CD4-positive, alpha-beta T cell treated with Interleukin-15 for 1 hour (primary cell): ENCODE data around the gene NOS3.

ENCODE experiments used
- DNase-seq: peaks from one replicate; pipeline ENCODE4 v3.0.0-alpha.2; 2020

The NOS3 gene

DNA sequence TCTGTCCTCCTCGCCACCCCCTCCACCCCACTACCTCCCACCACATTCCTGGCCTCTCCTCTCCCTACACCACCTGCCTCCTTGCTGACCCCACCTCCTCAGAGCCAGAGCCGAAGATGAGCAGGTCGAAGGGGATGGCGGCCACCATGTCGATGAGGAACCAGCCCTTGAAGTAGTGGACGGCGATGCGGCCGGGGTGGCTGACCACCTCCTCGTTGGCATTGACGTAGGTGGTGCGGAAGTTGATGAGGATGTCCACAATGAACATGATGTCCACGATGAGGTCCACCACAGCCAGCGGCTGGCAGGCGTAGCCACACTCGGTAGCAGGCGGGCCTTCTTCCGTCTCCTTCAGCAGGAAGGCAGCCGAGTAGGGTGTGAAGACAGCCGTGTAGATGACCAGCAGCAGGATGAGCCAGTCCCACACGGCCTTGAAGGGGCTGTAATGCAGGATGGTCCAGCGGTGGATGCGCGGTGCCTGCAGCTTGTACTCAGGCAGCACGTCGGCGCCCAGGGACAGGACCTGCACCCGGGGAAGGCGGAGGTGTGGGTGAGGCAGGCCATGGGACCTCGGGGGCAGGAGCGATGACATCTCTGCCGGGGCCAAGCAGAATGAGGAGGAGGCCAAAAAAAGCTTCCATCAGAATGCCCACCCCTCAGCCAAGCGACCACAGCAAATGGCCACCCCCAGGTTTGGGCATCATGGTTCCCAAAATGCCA, 38.3 kb upstream of the NOS3 start:
- DNase-seq: peak; percentile 12

DNA sequence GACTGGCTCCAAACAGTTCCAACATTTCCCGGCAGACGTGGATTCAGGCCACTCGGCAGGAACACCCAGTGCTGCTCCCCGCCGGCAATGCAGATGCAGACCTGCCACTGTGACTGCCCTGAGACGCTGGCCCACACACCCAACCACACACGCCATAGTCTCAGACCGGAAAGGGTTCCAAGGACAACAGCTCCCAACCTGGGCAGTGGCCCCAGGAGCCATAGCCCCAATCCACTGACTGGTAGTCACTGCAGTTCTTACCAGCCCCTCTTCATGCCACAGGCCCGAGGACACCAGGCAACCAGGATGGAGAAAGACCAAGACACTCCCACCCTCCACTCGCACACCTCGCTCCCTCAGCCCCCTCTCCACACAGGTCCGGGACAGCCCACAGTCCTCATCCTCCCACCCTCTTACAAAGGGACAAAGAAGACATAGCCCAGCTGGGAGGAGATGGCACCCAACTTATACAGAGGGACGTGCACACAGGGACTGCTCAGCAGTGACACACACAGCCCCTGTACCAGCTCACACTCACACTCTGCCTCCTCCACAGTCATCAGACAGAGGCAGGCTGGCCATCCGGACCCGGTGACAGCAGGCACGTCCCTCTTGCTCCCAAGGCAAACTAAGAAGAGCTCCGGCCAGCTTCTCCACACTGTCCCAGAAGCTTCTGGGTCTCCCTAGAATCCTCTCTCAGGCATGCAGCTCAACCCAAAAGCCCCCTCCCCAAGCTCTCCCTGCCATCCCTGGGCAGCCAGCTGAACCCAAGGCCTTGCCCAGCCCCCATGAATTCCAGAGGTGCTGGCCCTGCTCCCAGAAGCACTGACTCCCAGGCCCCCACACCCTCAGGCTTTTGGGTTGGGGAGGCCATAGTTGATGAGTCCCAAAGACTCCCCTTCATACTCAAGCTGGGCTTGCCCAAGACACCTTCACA, 37.5 kb upstream of the NOS3 start:
- DNase-seq: no peak

DNA sequence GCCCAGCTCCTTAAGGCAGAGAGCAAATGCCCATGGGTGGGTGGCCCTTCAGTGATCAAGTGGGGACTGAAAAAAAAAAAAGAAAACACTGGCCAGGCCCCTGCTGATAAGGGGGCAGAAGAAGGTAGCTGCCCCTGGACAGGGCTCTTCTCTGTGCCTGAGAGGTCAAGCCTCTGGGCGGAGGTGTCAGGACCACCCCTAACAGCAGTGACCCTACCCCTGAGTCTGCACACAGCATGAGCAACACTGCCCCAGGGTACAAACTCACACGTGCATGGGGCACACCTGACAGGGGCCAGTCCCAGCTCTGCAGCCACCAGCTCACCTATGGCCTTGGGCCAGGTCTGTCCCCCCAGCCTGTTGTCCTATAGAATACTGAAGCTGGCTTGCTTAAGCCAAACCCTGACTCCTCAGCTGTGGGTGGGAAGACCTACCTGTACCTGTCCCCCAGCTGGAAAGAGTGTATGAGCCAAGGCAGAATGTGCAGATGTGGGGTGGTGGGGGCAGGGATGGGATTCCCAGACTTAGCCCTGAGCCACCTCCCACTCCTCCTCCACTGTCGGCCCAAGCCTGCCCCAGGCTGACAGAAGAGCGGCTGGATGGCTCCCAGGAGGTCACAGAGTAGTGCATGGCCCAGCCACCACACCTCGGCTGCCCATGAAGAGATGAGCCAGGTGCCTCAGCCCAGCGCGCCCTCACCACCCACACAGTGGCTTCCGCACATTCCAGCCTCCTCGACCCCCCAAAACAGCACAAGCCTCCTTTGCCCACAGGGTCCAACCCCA, 36.4 kb upstream of the NOS3 start:
- DNase-seq: no peak

DNA sequence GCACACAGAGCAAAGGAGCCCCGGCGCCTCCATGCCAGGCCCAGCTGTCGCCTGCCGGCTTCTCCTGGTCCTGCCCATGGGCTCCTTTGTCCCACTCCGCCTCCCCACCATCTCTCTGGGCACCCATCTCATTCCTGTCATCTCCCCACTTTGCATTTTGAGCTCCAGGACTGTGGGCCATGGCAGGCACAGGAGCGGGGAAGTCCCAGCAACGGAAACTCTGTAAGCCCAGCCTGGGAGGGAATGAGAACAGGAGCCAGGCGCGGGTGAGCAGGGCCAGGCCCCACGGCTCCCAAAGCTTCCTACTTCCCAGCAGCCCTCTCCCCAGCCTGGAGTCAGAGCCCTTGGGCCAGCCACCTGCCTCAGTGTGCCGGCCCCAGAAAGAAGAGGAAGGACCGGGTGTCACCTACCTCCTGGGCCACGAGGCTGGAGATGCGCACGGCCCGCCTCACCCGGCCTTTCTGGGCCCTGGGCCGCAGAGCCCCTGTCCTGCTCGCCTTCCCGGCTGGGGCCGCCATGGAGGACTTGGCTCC, 35.8 kb upstream of the NOS3 start:
- no peak for DNase-seq

DNA sequence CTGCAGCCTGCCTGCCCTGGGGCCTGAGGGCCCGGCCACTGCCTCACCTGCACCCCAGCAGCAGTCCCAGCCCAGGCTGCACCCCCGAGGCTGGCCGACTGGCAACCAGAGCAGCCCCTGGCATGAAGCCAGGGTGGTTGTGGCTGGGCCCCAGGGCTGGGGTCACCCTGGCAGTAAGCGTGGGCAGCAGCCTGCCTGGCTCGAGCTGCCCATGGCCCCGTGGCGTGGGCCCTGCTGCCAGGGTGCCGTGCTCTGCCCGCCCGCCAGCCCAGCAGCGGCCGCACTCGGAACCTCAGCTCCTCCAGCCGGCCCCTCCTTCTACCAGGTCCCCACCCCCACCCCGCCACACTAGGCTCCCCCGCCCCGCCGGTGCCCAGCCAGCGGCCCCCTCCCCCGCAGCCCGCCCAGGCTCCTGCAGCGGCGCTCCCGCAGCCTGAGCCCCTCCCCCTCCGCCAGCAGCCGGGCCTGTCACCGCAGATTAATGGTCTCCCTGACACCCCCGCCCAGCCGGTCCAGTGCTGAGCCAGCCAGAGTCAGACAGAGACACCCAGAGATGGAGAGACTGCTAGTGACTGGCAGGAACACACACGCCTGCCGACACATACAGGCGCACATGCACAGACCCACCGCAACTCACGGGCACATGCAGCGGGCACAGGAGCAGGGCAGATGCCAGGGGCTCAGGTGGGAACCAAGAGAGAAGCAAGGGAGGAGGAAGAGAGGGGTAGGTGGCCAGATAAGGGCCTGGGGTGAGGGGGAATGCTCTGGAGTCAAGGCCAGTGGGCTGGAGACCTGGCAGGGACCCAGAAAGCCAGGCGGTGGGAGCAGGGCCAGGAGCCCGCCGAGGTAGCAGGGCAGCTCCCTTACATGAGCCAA, 35.1 kb upstream of the NOS3 start:
- no peak for DNase-seq

DNA sequence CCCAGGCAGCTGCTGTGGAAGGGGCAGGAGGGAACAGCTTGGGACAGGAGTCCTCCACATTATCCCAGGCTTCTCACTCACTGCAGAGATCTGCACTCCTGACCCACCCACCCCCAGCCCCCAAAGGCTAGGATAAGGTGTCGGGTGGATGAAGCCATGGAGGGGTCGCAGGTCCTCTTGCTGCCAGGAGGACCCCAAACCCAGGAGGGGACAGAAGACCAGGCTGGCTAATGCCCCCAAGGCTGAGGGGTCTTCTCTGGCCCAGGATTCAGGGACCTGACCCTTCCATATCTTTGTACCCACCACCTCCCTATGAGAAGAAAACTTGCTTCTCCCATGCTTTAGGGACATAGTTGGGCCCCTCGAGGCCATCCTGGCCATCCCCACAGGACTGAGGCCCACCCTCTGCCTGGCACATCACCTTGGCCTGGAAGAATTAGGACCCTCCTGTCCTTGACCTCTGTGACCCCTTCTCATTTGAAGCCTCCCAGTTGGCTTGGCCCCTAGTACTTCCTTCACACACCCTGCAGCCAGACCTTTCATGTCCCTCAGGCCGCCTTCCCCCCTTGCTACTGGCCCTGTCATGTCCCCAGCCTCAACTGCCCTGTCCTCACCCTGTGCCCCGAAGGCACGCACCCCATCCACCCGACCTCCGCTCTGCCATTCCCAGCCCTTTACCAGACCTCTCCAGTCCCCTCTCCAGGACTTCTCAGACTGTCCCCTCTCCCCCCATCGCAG, 34.3 kb upstream of the NOS3 start:
- DNase-seq: no peak

DNA sequence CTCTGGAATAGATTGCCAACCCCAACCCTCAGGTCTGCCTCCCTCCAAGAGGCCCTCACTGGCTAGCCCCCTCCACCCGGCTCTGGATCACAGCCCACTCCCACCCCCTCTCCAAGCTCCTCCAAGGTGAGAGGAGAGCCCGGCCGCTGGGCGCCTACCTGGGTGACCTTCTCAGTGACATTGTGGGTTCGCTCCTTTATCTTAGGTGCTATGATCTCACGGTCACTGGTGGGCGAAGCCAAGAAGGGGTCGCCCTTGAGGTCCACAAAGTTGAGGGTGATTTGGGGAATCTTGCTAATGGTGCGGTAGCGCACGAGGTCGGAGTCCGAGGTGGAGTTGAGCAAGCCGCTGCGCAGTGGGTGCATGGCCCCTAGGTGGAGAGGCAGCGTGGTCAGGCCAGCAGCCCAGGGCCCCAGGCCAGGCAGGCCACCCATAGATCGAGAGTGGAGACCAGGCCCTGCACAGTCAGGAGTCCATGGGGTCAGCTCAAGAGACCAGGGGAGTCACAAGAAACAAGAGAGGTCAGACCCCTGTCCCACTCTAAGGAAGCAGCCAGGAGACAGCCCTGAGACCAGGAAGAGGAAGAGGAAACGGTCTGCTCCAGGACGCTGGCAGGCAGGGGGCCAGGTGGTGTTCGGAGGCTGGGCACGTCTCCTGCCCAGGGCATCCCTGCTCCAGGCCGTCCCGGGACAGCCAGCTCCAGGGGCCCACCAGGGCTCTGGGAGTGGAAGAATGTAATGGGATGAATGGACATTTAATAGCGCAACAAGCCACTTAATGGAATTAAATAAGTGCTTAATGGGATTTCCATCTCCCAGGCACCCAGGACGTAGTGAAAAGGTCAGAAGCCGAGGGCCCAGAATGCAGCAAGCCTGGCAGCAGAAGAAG, 33.4 kb upstream of the NOS3 start:
- DNase-seq: no peak

DNA sequence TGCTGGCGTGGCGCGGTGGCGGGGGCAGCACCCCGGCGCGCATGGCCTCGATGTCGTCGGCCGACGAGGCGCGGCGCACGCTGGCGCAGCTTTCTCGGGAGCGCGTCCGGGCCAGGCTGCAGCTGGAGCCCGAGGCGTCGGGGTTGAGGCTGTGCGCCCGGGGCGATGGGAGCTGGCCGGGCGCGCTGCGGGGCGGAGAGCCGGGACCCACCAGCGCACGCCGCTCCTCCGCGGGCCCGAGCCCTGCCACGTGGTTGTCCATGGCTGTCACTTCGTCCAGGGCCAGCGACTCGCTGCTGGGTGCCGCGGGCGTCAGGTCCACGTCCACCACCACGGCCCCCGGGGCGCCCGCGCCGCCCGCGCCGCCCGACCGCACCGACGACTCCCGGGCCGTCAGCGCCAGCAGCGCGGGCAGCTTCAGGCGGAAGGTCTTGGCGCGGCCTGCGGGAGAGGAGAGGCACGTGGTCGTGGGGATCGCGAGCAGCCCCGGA, 32.7 kb upstream of the NOS3 start:
- no peak for DNase-seq

DNA sequence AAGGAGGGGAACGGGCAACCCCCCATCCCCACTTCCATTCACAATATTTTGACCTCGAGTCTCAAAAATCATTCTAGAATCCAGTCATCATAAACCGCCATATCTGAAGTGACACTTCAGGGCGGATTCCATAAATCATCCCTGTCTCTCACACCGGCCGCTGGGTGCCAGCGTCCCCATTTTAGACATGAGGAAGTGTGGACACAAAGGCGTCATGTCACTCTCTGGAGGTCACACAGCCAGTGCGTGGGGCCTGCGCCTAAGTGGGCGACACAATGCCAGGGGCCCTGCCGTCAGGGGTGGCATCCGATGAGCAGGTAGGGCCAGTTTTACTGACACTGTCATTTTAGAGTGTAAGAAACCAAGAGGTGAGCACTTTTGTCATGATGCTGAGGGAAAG, 32.2 kb upstream of the NOS3 start:
- DNase-seq: no peak

DNA sequence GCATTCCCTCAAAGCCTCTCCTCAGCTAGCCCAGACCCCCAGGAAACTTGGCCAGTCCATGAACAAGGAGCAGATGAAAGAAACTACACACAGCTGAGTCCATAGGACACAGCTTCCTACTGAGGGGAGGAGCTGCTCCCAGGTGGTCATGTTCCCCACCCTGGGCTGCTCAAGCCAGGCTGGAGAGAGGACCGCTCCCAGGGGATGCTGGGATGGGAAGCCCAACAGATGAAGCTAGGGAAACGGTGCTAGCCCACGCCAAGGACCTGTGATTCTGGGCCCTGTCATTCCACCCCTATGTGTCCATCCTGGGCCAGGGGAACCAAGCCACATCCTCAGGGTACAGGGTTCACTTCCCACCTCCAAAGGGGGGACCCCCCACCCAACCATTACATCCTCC, 31.7 kb upstream of the NOS3 start:
- no peak for DNase-seq

DNA sequence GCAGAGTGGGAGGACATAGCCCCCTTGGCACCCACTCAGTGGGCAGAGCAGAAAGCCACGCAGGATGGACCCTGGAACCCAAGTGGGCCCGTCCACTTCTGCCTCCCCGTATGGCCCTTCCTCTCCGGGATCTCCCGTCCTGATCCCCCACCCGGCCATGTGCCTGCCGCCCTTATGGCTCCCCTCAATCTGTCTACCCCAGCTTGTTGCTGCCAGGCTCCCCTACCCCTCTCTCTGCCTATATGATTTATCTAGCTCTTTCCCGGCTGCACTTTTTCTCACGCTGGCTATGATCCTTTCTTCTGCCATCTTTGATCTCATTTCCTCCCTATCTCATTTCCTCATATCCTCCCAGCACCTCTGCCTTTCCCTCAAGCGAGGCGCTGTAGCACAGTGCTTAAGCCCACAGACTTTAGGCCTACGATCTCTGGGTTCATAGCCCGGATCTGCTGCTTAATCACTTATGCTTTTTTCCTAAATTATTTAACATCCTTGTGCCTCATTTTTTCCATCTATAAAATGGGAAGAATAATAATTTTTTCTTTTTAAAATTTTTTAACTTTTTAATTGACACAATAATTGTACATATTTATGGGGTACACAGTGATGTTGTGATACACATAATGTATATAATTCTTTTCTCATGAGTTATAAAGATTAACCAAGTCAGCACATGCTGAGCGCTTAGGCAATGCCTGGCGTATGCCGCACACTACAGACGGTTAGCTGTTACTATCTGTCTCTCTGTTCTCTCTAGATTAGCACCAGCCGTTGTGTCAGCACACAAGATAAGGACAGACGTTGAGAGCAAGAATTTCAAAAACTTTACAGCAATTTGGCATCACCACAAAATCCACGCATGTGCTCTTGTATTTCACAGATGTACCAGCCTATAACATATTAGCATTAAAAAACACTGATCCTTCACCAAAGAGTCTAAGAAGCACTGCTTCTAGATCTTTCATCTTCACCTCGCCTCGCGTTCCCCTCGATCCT, 30.8 kb upstream of the NOS3 start:
- no peak for DNase-seq

DNA sequence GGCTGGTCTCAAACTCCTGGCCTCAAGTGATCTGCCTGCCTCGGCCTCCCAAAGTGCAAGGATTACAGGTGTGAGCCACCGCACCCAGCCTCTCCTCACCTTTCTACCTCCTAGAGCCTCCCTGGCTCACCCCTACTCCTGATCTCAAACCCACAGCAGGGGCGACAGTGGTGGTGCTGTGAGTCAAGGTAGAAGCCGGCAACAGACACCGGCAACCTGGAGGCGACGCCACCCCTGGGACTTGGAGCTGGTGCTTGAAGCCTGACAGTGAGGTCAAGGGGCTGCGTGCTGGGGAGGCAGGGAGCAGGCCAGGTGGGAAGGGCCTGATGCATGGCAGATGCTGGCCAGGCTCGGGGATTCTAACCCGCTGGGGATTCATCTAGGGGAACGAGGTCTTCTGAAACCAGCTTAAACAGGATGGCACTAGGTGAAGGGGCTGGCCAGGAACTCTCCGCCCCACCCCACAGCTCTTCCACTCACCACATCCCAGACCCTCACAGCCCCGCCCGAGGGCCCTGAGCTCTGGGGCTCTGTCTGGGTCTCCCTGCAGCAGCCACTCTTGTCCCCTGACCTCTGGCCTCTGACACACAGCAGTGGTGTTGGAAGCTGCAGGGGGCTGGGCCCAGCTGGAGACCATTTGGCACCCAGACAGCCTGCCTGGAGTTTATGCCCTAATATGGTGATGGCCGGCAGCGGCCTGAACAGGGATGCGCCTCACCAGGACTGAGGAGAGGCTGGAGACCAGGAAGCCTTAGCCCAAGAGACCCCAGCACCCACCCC, 29.1 kb upstream of the NOS3 start:
- no peak for DNase-seq

DNA sequence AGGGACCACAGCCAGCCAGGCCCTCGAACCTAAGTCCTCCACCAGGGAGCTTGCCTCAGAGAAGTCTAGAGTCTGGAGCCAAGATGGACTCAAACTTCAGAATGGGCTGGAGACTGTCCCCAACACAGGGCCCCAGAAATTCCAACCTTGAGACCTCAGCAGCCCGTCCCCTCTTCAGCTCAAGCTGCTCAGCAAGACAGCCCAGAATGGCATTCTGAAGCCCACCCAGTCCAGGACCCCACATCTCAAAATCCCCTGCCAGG, 28.6 kb upstream of the NOS3 start:
- DNase-seq: no peak

DNA sequence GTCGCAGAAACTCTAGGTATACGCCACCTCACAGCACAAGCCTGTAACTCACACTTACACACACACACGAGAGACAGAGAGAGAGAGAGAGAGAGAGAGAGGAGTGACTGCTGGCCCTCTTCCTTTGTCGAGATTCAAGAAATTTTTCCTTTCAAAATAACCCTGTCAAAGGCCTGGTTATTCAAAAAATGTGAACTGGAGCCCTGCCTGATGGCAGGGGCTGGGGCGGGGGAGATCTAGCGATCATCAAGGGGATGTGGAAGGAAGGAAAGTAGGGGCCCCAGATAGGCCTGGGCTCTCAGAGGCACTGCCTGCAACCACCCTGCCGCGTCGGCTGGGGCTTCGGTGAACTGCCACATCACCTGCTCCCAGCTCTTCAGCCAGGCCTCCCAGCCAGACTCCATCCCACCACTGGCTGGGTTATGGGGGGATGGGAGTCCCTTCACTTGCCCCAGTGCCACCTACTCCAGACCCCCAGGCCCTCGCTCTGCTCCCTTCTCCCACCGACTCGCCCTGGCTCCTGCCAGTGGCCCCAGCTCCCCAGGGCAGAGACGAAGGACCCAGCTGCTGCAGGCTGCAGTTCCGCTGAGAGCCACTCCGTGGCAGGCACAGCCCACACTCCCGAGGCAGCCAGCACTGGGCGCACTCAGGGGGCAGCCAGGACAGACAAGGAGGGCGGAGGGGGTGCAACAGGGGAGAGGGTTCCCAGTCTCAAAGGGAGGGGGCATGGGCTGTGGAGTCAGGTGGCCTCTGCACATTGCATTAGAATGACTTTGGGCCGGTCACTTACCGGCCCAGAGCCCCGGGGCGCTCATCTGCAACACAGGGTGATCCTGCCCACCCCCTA, 28.0 kb upstream of the NOS3 start:
- DNase-seq: peak; percentile 61

DNA sequence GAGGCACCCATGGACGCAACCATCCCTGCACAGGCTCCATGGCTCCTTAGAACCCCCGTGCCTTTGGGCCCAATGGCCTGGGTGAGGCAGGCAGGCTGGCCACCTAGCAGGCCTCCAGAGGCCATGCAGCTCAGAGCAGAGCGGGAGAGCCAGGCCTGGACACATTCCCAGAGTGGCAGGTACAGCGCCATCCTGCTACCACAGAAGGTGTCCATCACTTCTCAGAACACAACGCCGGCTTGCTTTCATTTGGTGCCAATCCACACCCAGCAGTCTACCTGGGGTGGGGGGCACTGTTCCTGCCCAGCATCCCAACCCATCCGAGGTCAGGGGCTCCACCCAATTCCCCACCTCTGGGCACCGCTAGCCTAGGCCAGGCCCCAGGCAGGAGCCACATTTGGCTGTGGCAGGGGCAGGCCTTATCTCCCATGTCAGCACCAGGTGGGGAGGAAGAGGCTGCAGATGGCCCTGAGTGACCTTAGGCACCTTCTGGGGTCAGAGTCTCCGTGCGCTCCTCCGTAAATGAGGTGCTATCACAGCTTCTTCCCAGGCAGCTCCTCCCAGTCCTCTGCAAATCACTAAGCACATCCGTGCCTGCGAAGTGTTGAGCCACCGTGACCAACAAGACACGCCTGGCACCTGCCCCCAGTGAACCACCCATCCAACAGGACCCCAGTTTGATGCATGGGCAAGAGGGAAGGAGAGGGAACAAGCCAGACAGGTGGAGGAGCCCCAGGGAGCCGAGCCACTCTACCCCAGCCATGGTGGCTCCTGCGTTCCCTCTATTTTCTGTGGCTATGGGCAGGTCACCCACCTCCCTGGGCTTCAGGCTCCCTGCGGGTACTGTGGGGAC, 26.9 kb upstream of the NOS3 start:
- DNase-seq: no peak

DNA sequence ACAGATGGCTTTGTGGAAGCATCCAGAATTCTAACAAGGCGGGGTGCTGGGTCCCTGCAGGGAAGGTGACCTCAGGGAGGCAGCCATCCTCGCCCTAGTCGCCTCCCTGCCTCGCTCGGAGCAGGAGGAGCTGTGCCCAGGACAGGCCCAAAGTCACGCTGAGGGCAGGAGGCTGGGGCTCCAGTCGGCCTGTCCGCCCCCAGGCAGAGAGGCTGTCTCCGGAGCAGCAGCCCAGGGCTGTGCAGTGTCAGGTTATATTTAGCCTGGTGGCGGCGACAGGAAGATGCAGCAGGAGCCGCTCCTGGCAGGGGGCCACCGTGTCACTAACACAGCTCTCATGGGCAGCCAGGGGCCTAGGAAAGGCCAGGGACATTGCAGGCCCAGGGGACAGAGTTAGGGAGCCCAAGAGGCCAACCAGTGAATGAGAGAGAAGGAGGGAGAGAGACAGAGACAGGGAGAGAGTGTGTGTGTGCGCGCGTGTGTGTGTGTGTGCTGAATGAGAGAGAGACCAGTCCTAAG, 26.2 kb upstream of the NOS3 start:
- DNase-seq: no peak
